Neural crest cell (in vitro differentiated cells): ENCODE results near the gene CTPS1. TPM values are rescaled to one million over a fixed set of nuclear protein-coding genes. Genes with fewer than 3 reads are reported as not detected.

Experiments used
- DNase-seq: peaks from one replicate; pipeline ENCODE4 v3.0.0; 2021; ENCODE audit warnings: low read depth, mixed read lengths, low spot score
- H3K27ac Mint-ChIP-seq: one replicate; pipeline ENCODE4 v1.8.0; 2021; ENCODE audit warnings: mild to moderate bottlenecking, mixed read lengths; ENCODE audit not compliant: unreplicated experiment
- H3K27me3 Mint-ChIP-seq: 2 replicates; pipeline ENCODE4 v1.8.0; 2021; ENCODE audit warnings: low read depth, mild to moderate bottlenecking, mixed read lengths
- H3K36me3 Mint-ChIP-seq: 2 replicates; pipeline ENCODE4 v1.8.0; 2021; ENCODE audit warnings: low read depth, mild to moderate bottlenecking, mixed read lengths
- H3K4me1 Mint-ChIP-seq: 2 replicates; pipeline ENCODE4 v1.8.0; 2021; ENCODE audit warnings: mixed read lengths
- H3K4me3 Mint-ChIP-seq: one replicate; pipeline ENCODE4 v1.8.0; 2021; ENCODE audit warnings: mild to moderate bottlenecking, mixed read lengths
- H3K9me3 Mint-ChIP-seq: 2 replicates; pipeline ENCODE4 v1.8.0; 2021; ENCODE audit warnings: mixed read lengths
- total RNA-seq: library from RNA; stranded (reverse); gene quantifications from 2 replicates; pipeline ENCODE4 v1.2.1, GENCODE V29; 2021
- TF ChIP-seq, protein P1 (sequence below): fragments of 200-600 bp; sonication (generic); conservative IDR thresholded peaks from 2 replicates; pipeline ENCODE4 v1.5.0; 2021; ENCODE audit warnings: antibody characterized with exemption, mild to moderate bottlenecking

Gene CTPS1
- total RNA-seq, 1 donor from 2014 or later: 114 TPM

DNA sequence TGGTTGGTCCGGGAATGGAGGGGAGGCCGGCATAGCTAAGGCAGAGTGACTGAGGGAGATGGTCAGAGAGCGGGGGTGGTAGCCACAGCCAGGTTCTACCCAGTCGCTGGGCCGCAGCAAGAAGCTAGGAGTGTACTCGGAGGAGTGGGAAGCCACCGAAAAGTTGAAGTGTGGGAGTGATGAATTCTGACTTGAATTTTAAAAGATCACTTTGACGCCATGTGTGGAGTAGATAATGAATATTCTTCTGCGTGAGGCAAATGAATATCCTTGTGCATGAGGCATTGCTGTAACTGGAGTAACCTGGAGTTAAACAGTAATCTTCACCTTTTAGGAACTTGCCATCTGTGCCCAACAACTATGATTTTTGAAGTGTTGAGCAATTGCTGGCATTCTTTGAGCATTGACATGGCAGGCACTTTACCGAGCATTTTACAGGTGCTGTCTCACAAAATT lies 6.9 kb downstream of the CTPS1 start:
- Mint-ChIP-seq H3K4me3 (no peak overlapping the region), H3K4me1 (peaks cover 16% of the 10 kb centered on the region), H3K36me3 (peaks cover 34% of the 10 kb centered on the region), H3K27me3 (no peaks in the 10 kb centered on the region), H3K27ac (no peak overlapping the region), H3K9me3 (no peaks in the 10 kb centered on the region)
- TF ChIP-seq, protein P1, sequence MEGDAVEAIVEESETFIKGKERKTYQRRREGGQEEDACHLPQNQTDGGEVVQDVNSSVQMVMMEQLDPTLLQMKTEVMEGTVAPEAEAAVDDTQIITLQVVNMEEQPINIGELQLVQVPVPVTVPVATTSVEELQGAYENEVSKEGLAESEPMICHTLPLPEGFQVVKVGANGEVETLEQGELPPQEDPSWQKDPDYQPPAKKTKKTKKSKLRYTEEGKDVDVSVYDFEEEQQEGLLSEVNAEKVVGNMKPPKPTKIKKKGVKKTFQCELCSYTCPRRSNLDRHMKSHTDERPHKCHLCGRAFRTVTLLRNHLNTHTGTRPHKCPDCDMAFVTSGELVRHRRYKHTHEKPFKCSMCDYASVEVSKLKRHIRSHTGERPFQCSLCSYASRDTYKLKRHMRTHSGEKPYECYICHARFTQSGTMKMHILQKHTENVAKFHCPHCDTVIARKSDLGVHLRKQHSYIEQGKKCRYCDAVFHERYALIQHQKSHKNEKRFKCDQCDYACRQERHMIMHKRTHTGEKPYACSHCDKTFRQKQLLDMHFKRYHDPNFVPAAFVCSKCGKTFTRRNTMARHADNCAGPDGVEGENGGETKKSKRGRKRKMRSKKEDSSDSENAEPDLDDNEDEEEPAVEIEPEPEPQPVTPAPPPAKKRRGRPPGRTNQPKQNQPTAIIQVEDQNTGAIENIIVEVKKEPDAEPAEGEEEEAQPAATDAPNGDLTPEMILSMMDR: no peak
- no peak for DNase-seq

DNA sequence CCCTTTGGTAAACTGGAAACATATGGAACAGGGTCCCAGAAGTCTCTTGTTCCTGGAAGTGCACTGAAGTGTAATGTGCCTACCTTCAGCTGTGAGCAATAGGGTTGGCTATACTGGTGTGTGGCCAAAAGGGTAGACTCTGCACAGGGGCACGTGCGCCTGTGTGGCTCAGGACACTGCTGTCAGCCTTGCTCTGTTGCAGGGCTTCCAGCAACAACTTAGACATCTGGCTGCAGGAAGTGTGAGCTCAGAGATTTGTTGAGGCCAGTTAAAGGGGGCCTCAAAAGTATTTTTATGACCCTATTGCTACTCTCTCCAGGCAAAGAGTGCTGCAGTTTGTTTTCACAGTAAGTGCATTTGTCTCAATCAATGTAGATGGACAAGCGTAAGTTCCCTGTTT lies 7.5 kb downstream of the CTPS1 start:
- Mint-ChIP-seq H3K27me3 (no peaks in the 10 kb centered on the region), H3K4me3 (no peak overlapping the region), H3K36me3 (peaks cover 35% of the 10 kb centered on the region)

DNA sequence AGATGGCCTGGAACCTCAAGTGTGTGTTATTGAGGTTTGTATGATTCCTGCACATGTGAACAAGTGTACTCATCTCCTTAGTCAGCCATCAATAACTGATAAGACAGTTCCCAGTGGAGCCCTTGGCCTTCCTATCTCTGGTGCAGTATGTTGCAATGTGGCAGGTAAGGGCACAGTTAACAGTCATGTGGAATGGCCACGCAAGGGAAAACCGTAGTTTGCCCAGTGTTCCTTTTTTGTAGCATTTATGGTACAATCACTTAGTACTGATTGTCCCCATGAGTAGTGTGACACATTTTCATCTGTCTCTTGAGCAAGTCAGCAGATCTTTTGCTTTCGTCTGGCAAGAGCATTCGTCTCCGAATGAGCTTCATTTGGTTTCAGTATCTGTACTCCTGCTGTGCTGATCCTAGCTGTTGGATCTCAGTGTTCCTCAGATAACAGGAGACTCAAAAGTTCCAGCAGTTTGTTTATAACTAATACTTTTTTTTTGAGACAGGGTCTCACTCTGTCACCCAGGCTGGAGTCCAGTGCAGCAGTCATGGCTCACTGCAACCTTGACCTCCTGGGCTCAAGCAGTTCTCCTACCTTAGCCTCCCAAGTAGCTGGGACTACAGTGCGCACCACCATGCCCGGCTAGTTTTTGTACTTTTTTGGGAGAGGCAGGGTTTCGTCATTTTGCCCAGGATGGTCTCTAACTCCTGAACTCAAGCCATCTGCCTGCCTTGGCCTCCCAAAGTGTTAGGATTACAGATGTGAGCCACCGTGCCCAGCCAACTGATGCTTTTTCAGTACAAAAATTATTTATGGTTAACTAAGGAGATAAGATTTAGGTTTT lies 8.2 kb downstream of the CTPS1 start:
- TF ChIP-seq, protein P1: no peak
- Mint-ChIP-seq H3K27me3 (no peaks in the 10 kb centered on the region), H3K36me3 (peaks cover 40% of the 10 kb centered on the region), H3K27ac (no peak overlapping the region), H3K9me3 (no peaks in the 10 kb centered on the region), H3K4me1 (peaks cover 4% of the 10 kb centered on the region), H3K4me3 (no peak overlapping the region)
- DNase-seq: no peak

More for the DNA sequence above, 7.5 kb downstream of the CTPS1 start:
- H3K27ac Mint-ChIP-seq: no peak overlapping the region
- peaks cover 10% of the 10 kb centered on the region for H3K4me1 Mint-ChIP-seq
- no peaks in the 10 kb centered on the region for H3K9me3 Mint-ChIP-seq
- TF ChIP-seq, protein P1: no peak
- DNase-seq: no peak

DNA sequence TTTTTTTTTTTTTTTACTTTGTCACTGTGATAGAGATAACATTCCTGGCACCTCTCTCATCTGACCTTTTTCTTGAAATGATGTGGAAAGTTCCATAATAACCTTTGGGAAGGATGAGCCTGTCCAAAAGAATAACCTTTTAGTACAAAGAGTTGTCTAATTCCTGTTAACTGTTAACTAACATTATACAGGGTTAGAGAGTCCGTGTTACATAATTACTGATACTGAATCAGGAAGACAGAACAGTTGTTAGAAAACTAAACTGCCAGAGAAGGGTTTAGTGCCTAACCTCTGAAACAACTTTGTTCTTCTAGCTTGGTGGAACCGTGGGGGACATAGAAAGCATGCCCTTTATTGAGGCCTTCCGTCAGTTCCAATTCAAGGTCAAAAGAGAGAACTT lies 8.8 kb downstream of the CTPS1 start:
- TF ChIP-seq, protein P1: no peak
- Mint-ChIP-seq H3K27ac (no peak overlapping the region), H3K27me3 (no peaks in the 10 kb centered on the region), H3K4me1 (peaks cover 1% of the 10 kb centered on the region), H3K9me3 (no peaks in the 10 kb centered on the region), H3K4me3 (no peak overlapping the region), H3K36me3 (peaks cover 38% of the 10 kb centered on the region)
- no peak for DNase-seq

DNA sequence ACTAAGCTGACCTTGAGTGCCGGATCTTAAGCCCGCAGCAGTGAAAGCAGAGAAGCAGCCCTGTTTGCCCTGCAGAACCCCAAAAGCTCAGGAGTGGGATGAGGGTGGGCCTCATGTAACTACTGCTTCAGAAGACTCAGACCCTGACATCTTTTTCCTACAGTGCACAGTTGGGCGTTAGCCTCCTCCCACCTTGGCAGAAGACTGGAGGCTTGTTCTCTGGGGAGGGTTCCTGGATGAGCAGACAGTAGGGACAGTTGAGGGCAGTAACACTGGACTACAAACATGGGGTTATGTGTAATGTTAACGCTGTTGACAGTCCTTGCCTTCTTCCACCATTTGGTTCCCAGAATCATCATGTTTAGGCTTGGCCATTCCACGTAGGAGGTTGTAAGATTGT lies 9.6 kb downstream of the CTPS1 start:
- H3K4me3 Mint-ChIP-seq: no peak overlapping the region

More for the DNA sequence above, 9.6 kb downstream of the CTPS1 start:
- no peak for DNase-seq
- Mint-ChIP-seq H3K27me3 (no peaks in the 10 kb centered on the region), H3K4me1 (no peaks in the 10 kb centered on the region), H3K9me3 (no peaks in the 10 kb centered on the region), H3K36me3 (peaks cover 36% of the 10 kb centered on the region), H3K27ac (no peak overlapping the region)
- TF ChIP-seq, protein P1: no peak
